Measurements from ENCODE around the gene AHNAK.
"Not testable (repeated sequence)": the region's sequence is repeated elsewhere in the genome, so short reads cannot be mapped to it uniquely, and the experiment has no call there.

GRCh38 chr11:62550478-62550877 lies 3.9 kb upstream of the AHNAK start:
- TF ChIP-seq CTCF, POLR2A (IDR thresholded peaks at IDR 0.05): not testable (repeated sequence)
